IPS-15b (cell line): ENCODE data around the gene RPS6KA4.
"Not testable (repeated sequence)": the region's sequence is repeated elsewhere in the genome, so short reads cannot be mapped to it uniquely, and the experiment has no call there.

Source experiments
- H3K27me3 ChIP-seq: one replicate; pipeline ENCODE4 v1.6.1; 2013; ENCODE audit warnings: low read length; ENCODE audit not compliant: control insufficient read depth, insufficient read depth
- H3K36me3 ChIP-seq: one replicate; pipeline ENCODE4 v1.6.1; 2013; ENCODE audit warnings: low read length; ENCODE audit not compliant: control insufficient read depth, insufficient read depth
- H3K4me1 ChIP-seq: one replicate; pipeline ENCODE4 v1.6.1; 2013; ENCODE audit warnings: mild to moderate bottlenecking, low read length; ENCODE audit not compliant: control insufficient read depth, insufficient read depth
- H3K4me3 ChIP-seq: one replicate; pipeline ENCODE4 v1.5.1; 2013; ENCODE audit warnings: low read depth, low read length
- H3K9ac ChIP-seq: one replicate; pipeline ENCODE4 v1.6.1; 2013; ENCODE audit warnings: low read depth, mild to moderate bottlenecking, low read length
- H3K9me3 ChIP-seq: one replicate; pipeline ENCODE4 v1.6.1; 2013; ENCODE audit warnings: mild to moderate bottlenecking, low read length; ENCODE audit not compliant: control insufficient read depth, insufficient read depth

RPS6KA4 gene

GRCh38 chr11:64407630-64408029, 48.7 kb downstream of the RPS6KA4 start:
- Histone ChIP-seq H3K9me3 (no peaks in the 10 kb centered on the region), H3K9ac (no peak overlapping the region), H3K36me3 (no peaks in the 10 kb centered on the region), H3K4me1 (peaks cover 2% of the 10 kb centered on the region), H3K4me3 (no peak overlapping the region), H3K27me3 (no peaks in the 10 kb centered on the region)

- no peaks in the 10 kb centered on the region for H3K36me3 ChIP-seq
These were observed 50.3 kb downstream of the RPS6KA4 start for GRCh38 chr11:64409278-64409677.

GRCh38 chr11:64409707-64410403, 50.9 kb downstream of the RPS6KA4 start:
- Histone ChIP-seq H3K4me1 (peaks cover 2% of the 10 kb centered on the region), H3K27me3 (no peaks in the 10 kb centered on the region), H3K36me3 (no peaks in the 10 kb centered on the region), H3K9me3 (no peaks in the 10 kb centered on the region), H3K9ac (no peak overlapping the region), H3K4me3 (no peak overlapping the region)

More at GRCh38 chr11:64409278-64409677, 50.3 kb downstream of the RPS6KA4 start:
- Histone ChIP-seq H3K4me1 (peaks cover 2% of the 10 kb centered on the region), H3K4me3 (no peak overlapping the region), H3K27me3 (no peaks in the 10 kb centered on the region), H3K9me3 (no peaks in the 10 kb centered on the region), H3K9ac (no peak overlapping the region)

DNA sequence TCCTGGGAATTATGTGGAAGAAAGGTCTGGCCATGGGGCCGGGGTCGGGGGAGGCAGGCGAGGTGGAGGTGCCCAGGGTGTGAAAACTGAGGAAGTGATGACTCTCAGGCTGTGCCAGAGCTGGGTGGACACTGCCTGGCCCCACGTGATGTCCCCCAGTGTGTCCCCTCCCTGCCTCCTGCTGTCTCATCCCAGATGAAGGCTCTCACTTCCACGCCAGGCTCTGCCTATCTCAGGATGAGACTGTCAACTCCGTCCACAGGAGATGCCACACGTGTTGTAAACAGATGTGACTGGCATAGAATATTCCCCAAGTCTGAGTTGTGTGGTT, 51.4 kb downstream of the RPS6KA4 start:
- peaks cover 3% of the 10 kb centered on the region for H3K4me1 ChIP-seq
- H3K9me3 ChIP-seq: no peaks in the 10 kb centered on the region
- H3K36me3 ChIP-seq: no peaks in the 10 kb centered on the region
- H3K4me3 ChIP-seq: no peak overlapping the region
- H3K27me3 ChIP-seq: no peaks in the 10 kb centered on the region
- H3K9ac ChIP-seq: no peak overlapping the region

GRCh38 chr11:64413417-64413816, 54.5 kb downstream of the RPS6KA4 start:
- Histone ChIP-seq H3K9ac (no peak overlapping the region), H3K4me1 (peaks cover 4% of the 10 kb centered on the region), H3K36me3 (no peaks in the 10 kb centered on the region), H3K4me3 (no peak overlapping the region), H3K27me3 (no peaks in the 10 kb centered on the region), H3K9me3 (no peaks in the 10 kb centered on the region)

DNA sequence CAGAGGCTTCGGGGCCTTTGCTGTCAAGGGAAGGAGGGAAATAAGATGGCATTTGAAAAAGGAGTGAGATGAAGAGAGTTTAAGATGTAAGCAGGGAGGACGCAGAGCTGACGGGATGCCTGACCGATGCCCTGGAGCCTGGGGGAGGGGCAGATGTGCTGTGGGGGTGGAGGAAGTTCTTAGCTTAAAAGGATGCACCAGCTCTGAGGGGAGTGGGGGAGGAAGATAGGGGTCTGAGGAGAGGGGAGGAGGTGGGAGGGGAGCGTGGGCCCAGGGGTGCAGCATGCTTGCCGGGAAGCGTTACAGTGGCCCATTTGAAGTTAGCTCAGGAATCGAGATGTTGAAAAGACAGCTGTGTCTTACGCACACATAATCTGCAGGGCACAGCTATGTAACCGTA, 56.3 kb downstream of the RPS6KA4 start:
- H3K4me1 ChIP-seq: peaks cover 4% of the 10 kb centered on the region
- H3K27me3 ChIP-seq: no peaks in the 10 kb centered on the region
- H3K36me3 ChIP-seq: no peaks in the 10 kb centered on the region
- no peak overlapping the region for H3K4me3 ChIP-seq
- H3K9ac ChIP-seq: no peak overlapping the region
- H3K9me3 ChIP-seq: no peaks in the 10 kb centered on the region

DNA sequence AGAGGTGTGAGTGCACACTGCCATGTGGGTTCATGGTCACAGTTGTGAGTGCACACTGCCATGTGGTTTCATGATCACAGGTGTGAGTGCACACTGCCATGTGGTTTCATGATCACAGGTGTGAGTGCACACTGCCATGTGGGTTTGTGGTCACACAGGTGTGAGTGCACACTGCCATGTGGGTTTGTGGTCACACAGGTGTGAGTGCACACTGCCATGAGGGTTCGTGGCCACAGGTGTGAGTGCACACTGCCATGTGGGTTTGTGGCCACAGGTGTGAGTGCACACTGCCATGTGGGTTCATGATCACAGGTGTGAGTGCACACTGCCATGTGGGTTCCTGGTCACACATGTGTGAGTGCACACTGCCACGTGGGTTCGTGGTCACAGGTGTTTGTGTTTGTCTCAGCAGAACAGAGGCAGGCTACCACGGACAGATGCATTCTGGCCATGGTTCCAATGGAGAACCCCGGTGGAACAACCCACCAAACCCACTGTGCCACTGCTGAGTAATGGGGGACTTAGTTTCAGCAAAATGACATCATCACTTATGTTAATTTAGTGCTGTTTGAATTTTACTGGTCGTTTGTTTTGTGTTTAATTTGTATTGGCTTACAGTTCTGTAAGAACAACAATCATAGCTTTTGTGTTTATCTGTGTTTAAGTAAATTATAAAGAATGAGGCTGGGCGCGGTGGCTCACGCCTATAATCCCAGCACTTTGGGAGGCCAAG, 57.2 kb downstream of the RPS6KA4 start:
- H3K9me3 ChIP-seq: no peaks in the 10 kb centered on the region
- H3K4me3 ChIP-seq: no peak overlapping the region
- peaks cover 4% of the 10 kb centered on the region for H3K4me1 ChIP-seq

GRCh38 chr11:64418233-64418632, 59.3 kb downstream of the RPS6KA4 start:
- H3K4me3 ChIP-seq, H3K27me3 ChIP-seq, H3K9me3 ChIP-seq, H3K9ac ChIP-seq, H3K4me1 ChIP-seq, H3K36me3 ChIP-seq: not testable (repeated sequence)

More for the DNA sequence above, 57.2 kb downstream of the RPS6KA4 start:
- H3K36me3 ChIP-seq: no peaks in the 10 kb centered on the region
- H3K9ac ChIP-seq: no peak overlapping the region
- H3K27me3 ChIP-seq: no peaks in the 10 kb centered on the region

DNA sequence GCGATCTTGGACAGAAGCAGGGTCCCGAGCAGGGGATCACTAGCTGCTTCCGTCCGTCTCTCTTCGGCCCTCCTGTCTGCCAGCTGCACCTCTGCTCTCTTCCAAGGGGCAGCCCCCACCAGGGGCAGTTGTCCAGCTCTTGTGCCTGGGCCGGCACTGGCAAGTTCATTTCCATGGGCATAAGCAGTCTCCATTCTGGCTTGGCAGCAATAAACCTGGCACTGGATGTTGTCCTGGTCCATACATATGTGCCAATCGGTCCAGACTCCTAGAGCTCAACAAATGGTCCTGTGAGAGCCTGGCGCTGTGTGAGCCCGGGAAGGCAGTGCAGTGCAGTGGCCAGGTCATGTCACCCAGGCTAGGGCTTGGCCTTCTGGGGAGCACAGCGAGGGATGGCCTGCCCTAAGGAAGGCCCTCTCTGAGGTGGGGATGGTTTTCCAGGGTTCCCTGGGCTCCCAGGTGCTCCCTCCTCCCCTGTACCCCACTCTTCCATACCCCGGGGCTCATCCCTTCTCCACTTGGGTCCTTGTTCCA, 60.4 kb downstream of the RPS6KA4 start:
- no peaks in the 10 kb centered on the region for H3K36me3 ChIP-seq
- H3K9ac ChIP-seq: no peak overlapping the region

GRCh38 chr11:64419818-64420485, 61.0 kb downstream of the RPS6KA4 start:
- H3K9ac ChIP-seq: no peak overlapping the region
- H3K4me1 ChIP-seq: peaks cover 4% of the 10 kb centered on the region
- H3K4me3 ChIP-seq: no peak overlapping the region
- no peaks in the 10 kb centered on the region for H3K9me3 ChIP-seq
- H3K27me3 ChIP-seq: no peaks in the 10 kb centered on the region
- H3K36me3 ChIP-seq: no peaks in the 10 kb centered on the region

More for the DNA sequence above, 60.4 kb downstream of the RPS6KA4 start:
- Histone ChIP-seq H3K27me3 (no peaks in the 10 kb centered on the region), H3K4me3 (no peak overlapping the region), H3K4me1 (peaks cover 4% of the 10 kb centered on the region), H3K9me3 (no peaks in the 10 kb centered on the region)
